Gastrocnemius medialis (tissue), 4 donors: ENCODE results near the gene MYMX.

Experiments used
- POLR2A ChIP-seq, 2 donors: fragments of 450-650 bp; IDR thresholded peaks; one replicate each; pipeline ENCODE4 v1.6.1; 2017; ENCODE audit warnings: antibody characterized with exemption in 2 of 2, mild to moderate bottlenecking in 2 of 2, moderate library complexity in 2 of 2
- TF ChIP-seq, protein P1 (sequence below), 5 experiments: fragments of 450-650 bp in 3 of 5; fragments of 200-600 bp in 2 of 5; sonication (generic) in 2 of 5; IDR thresholded peaks in 4 of 5; conservative IDR thresholded peaks in 1 of 5; 1 replicate in 4 of 5; 2 replicates in 1 of 5; pipeline ENCODE4 v1.5.1; 2016 to 2019; ENCODE audit warnings: antibody characterized with exemption in 5 of 5, mild to moderate bottlenecking in 3 of 5, moderate library complexity in 3 of 5

DNA sequence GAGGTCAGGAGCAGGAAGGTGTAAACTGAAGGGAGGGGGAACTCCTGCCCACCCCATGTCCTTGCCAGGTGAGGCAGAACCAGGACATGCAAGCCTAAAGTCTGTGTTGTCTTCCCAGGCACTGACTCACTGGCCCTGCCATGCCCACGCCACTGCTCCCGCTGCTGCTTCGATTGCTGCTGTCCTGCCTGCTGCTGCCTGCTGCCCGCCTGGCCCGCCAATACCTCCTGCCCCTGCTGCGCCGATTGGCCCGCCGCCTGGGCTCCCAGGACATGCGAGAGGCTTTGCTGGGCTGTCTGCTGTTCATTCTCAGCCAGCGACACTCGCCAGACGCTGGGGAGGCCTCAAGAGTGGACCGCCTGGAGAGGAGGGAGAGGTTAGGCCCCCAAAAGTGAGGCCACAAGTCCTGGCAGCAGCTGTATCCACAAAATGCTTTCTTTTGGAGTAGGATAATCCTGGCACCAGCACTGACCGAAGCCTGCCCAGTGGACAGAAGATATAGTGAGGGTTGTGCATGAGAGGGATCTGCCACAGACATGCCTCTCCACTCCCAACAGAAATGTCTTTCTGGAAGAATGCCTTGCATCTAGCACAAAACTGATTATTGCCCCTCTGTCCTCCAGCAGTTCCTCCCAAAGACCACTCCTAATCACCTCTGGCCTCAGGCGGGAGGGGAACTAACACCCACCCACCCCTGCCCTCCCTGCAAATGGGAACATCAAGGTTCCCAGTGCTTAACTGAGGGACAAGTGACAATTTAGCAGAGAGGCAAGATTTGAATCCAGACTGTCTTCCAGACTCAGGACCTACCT, 812 bp downstream of the MYMX start:
- TF ChIP-seq, protein P1, sequence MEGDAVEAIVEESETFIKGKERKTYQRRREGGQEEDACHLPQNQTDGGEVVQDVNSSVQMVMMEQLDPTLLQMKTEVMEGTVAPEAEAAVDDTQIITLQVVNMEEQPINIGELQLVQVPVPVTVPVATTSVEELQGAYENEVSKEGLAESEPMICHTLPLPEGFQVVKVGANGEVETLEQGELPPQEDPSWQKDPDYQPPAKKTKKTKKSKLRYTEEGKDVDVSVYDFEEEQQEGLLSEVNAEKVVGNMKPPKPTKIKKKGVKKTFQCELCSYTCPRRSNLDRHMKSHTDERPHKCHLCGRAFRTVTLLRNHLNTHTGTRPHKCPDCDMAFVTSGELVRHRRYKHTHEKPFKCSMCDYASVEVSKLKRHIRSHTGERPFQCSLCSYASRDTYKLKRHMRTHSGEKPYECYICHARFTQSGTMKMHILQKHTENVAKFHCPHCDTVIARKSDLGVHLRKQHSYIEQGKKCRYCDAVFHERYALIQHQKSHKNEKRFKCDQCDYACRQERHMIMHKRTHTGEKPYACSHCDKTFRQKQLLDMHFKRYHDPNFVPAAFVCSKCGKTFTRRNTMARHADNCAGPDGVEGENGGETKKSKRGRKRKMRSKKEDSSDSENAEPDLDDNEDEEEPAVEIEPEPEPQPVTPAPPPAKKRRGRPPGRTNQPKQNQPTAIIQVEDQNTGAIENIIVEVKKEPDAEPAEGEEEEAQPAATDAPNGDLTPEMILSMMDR (IDR thresholded peaks at IDR 0.05 in 4 of 5, conservative IDR thresholded peaks at IDR 0.05 in 1 of 5): no peak
- TF ChIP-seq POLR2A (IDR thresholded peaks at IDR 0.05): peak; percentile 61 to 63
